Bladder microvascular endothelial cell (primary cell): ENCODE measurements around the gene CCDC191. TPM values are rescaled to one million over a fixed set of nuclear protein-coding genes. Genes with fewer than 3 reads are reported as not detected.

Experiments
- total RNA-seq: library from RNA; depleted of rRNA; stranded (reverse); fragments of >200 nt; gene quantifications from 2 replicates; pipeline ENCODE4 v1.2.3, GENCODE V29; 2014

The CCDC191 gene
- 1.3 and 2.6 TPM in 2 replicates for total RNA-seq

GRCh38 chr3:114056130-114057010 is at the start of gene CCDC191, which contains the start of gene QTRT2:
CCDC191 (minus strand) TSS chr3:114056526; CDS start chr3:114056466, 60 bp downstream.
QTRT2 (plus strand) TSS chr3:114056737; CDS start chr3:114065258, 8,521 bp downstream.

GRCh38 chr3:113947372-113948014 is 108.8 kb downstream of the CCDC191 start, which contains the start of gene ZDHHC23:
ZDHHC23 (plus strand) TSS chr3:113948013; CDS start chr3:113948803, 790 bp downstream.

Other genes starting within 250 kb of the CCDC191 start
- gene GRAMD1C, start 217.7 kb downstream of the CCDC191 start, total RNA-seq: 35.0 and 43.2 TPM in 2 replicates
- 2.6 and 16.9 TPM in 2 replicates for gene ZDHHC23, start 108.5 kb downstream of the CCDC191 start, total RNA-seq
- gene QTRT2, start 211 bp upstream of the CCDC191 start, total RNA-seq: 29.8 and 65.4 TPM in 2 replicates
- gene DRD3, start 122.5 kb upstream of the CCDC191 start, total RNA-seq: not detected in 2 replicates
- not detected in 2 replicates for gene ZNF80, start 181.1 kb upstream of the CCDC191 start, total RNA-seq
- not detected in 2 replicates for gene TIGIT, start 237.5 kb upstream of the CCDC191 start, total RNA-seq